GM12878 (cell line): ENCODE measurements around the gene ZNF467. TPM values are rescaled to one million over a fixed set of nuclear protein-coding genes. Genes with fewer than 3 reads are reported as not detected.

ENCODE experiments used
- ATAC-seq: fragments of 200-7000 bp; cut with Tn5 transposase; 3 replicates; pipeline ENCODE4 v1.9.1; 2020; ENCODE audit warnings: mild to moderate bottlenecking, moderate library complexity
- BruUV-seq: library from RNA; stranded (reverse); fragments of 400-500 nt; replicated peaks from 2 replicates; lab custom pipeline; 2021; lab: Mats Ljungman, UMichigan
- CTCF ChIA-PET: fragments of 300-600 bp; sonication (Branson Sonifier 250); formaldehyde crosslinking; extraction: SDS; loops from one replicate; lab custom pipeline; 2021; ENCODE audit warnings: inconsistent platforms; lab: Yijun Ruan, JAX
- POLR2A ChIA-PET: fragments of 350-600 bp; formaldehyde crosslinking; extraction: SDS; loops from one replicate; lab custom pipeline; 2021; ENCODE audit warnings: inconsistent platforms; lab: Charles Lee
- RAD21 ChIA-PET: fragments of 300-600 bp; sonication (Branson Sonifier 250); formaldehyde crosslinking; loops from one replicate; lab custom pipeline; 2023; ENCODE audit warnings: antibody characterized with exemption; ENCODE audit not compliant: unreplicated experiment; lab: Charles Lee
- SMC1A ChIA-PET: fragments of 300-600 bp; sonication (Branson Sonifier 250); formaldehyde crosslinking; loops from one replicate; lab custom pipeline; 2023; ENCODE audit not compliant: unreplicated experiment, uncharacterized antibody; lab: Charles Lee
- DNase-seq: peaks from one replicate; pipeline ENCODE4 v3.0.0-alpha.2; 2011; ENCODE audit warnings: low read depth, low spot score
- FAIRE-seq: peaks from 3 replicates; lab custom pipeline; 2011; peaks lifted over from hg19 to GRCh38; lab: Jason Lieb, UNC
- H2AFZ ChIP-seq: 2 replicates; pipeline ENCODE4 v1.6.0; 2011; ENCODE audit warnings: low read depth, low read length, control low read depth; ENCODE audit not compliant: control insufficient read depth
- H3K27ac ChIP-seq: 2 replicates; pipeline ENCODE4 v1.5.1; 2011; ENCODE audit warnings: control low read depth; ENCODE audit not compliant: control insufficient read depth, insufficient read depth
- H3K27me3 ChIP-seq, 2 experiments: replicated peaks in 1 of 2; 2 replicates each; pipeline versions ENCODE4 v1.6.0 to v1.6.1; 2011; ENCODE audit warnings: low read length in 1 of 2; ENCODE audit not compliant: control insufficient read depth in 2 of 2, insufficient read depth in 2 of 2
- H3K36me3 ChIP-seq, 2 experiments: 2 replicates each; pipeline ENCODE4 v1.5.1; 2011; ENCODE audit warnings: low read length in 1 of 2; ENCODE audit not compliant: control insufficient read depth in 2 of 2, insufficient read depth in 2 of 2
- H3K4me1 ChIP-seq: 2 replicates; pipeline ENCODE4 v1.6.1; 2011; ENCODE audit warnings: mild to moderate bottlenecking, low read length, moderate library complexity, mixed read lengths; ENCODE audit not compliant: control insufficient read depth, insufficient read depth
- H3K4me2 ChIP-seq: 2 replicates; pipeline ENCODE4 v1.6.0; 2011; ENCODE audit warnings: control low read depth; ENCODE audit not compliant: control insufficient read depth, insufficient read depth
- H3K4me3 ChIP-seq: fragments of 200-600 bp; sonication (generic); 2 replicates; pipeline ENCODE4 v1.5.1; 2016
- H3K79me2 ChIP-seq: 2 replicates; pipeline ENCODE4 v1.6.0; 2011; ENCODE audit warnings: low read length; ENCODE audit not compliant: control insufficient read depth, insufficient read depth
- H3K9ac ChIP-seq: 2 replicates; pipeline ENCODE4 v1.8.0; 2011; ENCODE audit warnings: low read length, control low read depth, mixed read lengths; ENCODE audit not compliant: control insufficient read depth, insufficient read depth
- H3K9me3 ChIP-seq: replicated peaks from 3 replicates; pipeline ENCODE4 v1.5.1; 2011; ENCODE audit warnings: mild to moderate bottlenecking, low read length; ENCODE audit not compliant: control insufficient read depth, insufficient read depth
- H4K20me1 ChIP-seq: 2 replicates; pipeline ENCODE4 v1.6.0; 2011; ENCODE audit not compliant: control insufficient read depth, insufficient read depth
- KDM1A ChIP-seq: fragments of 200-600 bp; sonication (generic); IDR thresholded peaks from 2 replicates; pipeline ENCODE4 v1.6.1; 2016; ENCODE audit warnings: borderline replicate concordance
- MTA2 ChIP-seq: fragments of 450-650 bp; IDR thresholded peaks from 2 replicates; pipeline ENCODE4 v1.6.1; 2016; ENCODE audit warnings: low read depth, mild to moderate bottlenecking, moderate library complexity
- NFIC ChIP-seq: IDR thresholded peaks from 2 replicates; pipeline ENCODE4 v1.6.1; 2012; ENCODE audit warnings: low read depth, mild to moderate bottlenecking, inconsistent platforms, low read length, moderate library complexity
- PAX5 ChIP-seq: IDR thresholded peaks from 2 replicates; pipeline ENCODE4 v1.6.1; 2011; ENCODE audit warnings: low read depth, low read length, borderline replicate concordance
- ZNF384 ChIP-seq: IDR thresholded peaks from 2 replicates; pipeline ENCODE4 v1.6.1; 2012; ENCODE audit warnings: low read depth, mild to moderate bottlenecking, low read length, improper control_type of control experiment, borderline replicate concordance
- WGBS: methylation state at CpG from one replicate; pipeline ENCODE4 v1.1.6; 2016; ENCODE audit warnings: low lambda C conversion rate; ENCODE audit not compliant: insufficient replicate concordance, insufficient coverage; ENCODE audit errors: missing lambda C conversion rate; 5-methylcytosine and 5-hydroxymethylcytosine counted together
- in situ Hi-C: fragments of 300-500 bp; cut with MboI; formaldehyde crosslinking; loops from 9 replicates; pipeline ENCODE4 v1.14.3; 2018; ENCODE audit warnings: mixed read lengths
- intact Hi-C: fragments of 100-400 bp; cut with micrococcal nuclease; formaldehyde crosslinking; loops from one replicate; pipeline ENCODE4 v1.14.2; 2022; ENCODE audit not compliant: unreplicated experiment
- polyA plus RNA-seq, 11 experiments: library from polyadenylated mRNA; depleted of rRNA in 4 of 11; unstranded in 6 of 11; stranded (reverse) in 5 of 11; fragments of >200 nt; fragmentation: Nextera tagmentation in 4 of 11; fragmentation: Illumina TruSeq in 1 of 11; extraction: Ambion mirVana in 4 of 11; extraction: Trizol in 1 of 11; gene quantifications; 1 replicate in 1 of 11; 2 replicates in 10 of 11; pipeline versions ENCODE4 v1.2.1 to v1.2.3, GENCODE V29; 2011 to 2016; ENCODE audit warnings: inconsistent platforms in 2 of 11, missing spikeins in 2 of 11, low read depth in 1 of 11
- total RNA-seq, 4 experiments: library from RNA; depleted of rRNA in 3 of 4; stranded (reverse); fragments of >200 nt in 3 of 4; fragmentation: Illumina TruSeq in 1 of 4; extraction: Trizol in 1 of 4; gene quantifications; 2 replicates each; pipeline versions ENCODE4 v1.2.1 to v1.2.3, GENCODE V29; 2013 to 2021
- TF ChIP-seq, protein P1 (sequence below): fragments of 450-650 bp; formaldehyde crosslinking; IDR thresholded peaks from 2 replicates; pipeline ENCODE4 v1.4.0; 2020; ENCODE audit warnings: mild to moderate bottlenecking, moderate library complexity

ZNF467 gene
- total and polyA plus RNA-seq, 10 of the 15 experiments (the other 5 are each of a cell fraction or from before 2014, with no cell fraction given): not detected

DNA sequence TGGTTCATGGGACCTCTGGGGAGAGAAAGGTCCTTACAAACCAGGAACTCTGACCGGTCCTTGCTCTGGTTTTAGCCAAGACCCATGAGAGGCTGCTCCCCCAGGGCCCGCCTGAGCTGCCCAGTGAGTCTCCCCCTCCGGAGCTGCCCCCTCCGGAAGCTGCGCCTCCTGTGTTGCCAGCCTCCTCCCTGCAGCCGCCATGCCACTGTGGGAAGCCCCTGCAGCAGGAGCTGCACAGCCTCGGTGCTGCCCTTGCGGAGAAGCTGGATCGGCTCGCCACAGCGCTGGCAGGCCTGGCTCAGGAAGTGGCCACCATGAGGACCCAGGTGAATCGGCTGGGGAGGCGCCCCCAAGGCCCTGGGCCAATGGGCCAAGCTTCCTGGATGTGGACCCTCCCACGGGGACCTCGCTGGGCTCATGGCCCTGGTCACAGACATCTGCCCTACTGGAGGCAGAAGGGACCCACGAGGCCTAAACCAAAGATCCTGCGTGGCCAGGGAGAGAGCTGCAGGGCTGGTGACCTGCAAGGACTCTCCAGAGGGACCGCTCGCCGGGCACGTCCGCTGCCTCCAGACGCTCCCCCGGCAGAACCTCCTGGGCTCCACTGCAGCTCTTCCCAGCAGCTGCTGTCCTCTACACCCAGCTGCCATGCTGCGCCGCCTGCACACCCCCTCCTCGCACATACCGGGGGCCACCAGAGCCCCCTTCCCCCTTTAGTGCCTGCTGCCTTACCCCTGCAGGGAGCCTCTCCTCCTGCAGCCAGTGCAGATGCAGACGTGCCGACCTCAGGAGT lies 40.1 kb downstream of the ZNF467 start (continued):
- TF ChIP-seq, protein P1, sequence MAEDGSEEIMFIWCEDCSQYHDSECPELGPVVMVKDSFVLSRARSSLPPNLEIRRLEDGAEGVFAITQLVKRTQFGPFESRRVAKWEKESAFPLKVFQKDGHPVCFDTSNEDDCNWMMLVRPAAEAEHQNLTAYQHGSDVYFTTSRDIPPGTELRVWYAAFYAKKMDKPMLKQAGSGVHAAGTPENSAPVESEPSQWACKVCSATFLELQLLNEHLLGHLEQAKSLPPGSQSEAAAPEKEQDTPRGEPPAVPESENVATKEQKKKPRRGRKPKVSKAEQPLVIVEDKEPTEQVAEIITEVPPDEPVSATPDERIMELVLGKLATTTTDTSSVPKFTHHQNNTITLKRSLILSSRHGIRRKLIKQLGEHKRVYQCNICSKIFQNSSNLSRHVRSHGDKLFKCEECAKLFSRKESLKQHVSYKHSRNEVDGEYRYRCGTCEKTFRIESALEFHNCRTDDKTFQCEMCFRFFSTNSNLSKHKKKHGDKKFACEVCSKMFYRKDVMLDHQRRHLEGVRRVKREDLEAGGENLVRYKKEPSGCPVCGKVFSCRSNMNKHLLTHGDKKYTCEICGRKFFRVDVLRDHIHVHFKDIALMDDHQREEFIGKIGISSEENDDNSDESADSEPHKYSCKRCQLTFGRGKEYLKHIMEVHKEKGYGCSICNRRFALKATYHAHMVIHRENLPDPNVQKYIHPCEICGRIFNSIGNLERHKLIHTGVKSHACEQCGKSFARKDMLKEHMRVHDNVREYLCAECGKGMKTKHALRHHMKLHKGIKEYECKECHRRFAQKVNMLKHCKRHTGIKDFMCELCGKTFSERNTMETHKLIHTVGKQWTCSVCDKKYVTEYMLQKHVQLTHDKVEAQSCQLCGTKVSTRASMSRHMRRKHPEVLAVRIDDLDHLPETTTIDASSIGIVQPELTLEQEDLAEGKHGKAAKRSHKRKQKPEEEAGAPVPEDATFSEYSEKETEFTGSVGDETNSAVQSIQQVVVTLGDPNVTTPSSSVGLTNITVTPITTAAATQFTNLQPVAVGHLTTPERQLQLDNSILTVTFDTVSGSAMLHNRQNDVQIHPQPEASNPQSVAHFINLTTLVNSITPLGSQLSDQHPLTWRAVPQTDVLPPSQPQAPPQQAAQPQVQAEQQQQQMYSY: no peak
- TF ChIP-seq KDM1A (no peak), PAX5 (no peak), NFIC (no peak), MTA2 (no peak)

GRCh38 chr7:149732611-149733010 lies 40.8 kb downstream of the ZNF467 start:
- BruUV-seq: no TSS peak
- ChIA-PET SMC1A (interaction anchor here (0.6 to 1.6 kb wide), 2 partner anchors 9 to 1051 kb away, joined by 3 to 6 read pairs; no protein-coding TSS in a partner anchor), RAD21 (no interaction called here), CTCF (interaction anchor here (0.9 kb wide), 1 partner anchor 70 kb away, joined by 3 read pairs; no protein-coding TSS in a partner anchor), POLR2A (no interaction called here)
- Histone ChIP-seq H3K9me3 (no peaks in the 10 kb centered on the region), H3K4me1 (no peaks in the 10 kb centered on the region; the same call in 1 of the 2 replicates), H3K4me3 (no peak overlapping the region), H3K36me3 (peaks cover 0 to 7% of the 10 kb centered on the region in 2 experiments; a peak in 2 of 4 replicates), H2AFZ (no peak overlapping the region), H3K9ac (no peak overlapping the region), H3K27ac (no peak overlapping the region), H3K4me2 (no peak overlapping the region), H3K27me3 (no peaks in the 10 kb centered on the region), H4K20me1 (no peaks in the 10 kb centered on the region), H3K79me2 (no peaks in the 10 kb centered on the region)
- TF ChIP-seq ZNF384: no peak
- DNase-seq (no peak), FAIRE-seq (no peak), ATAC-seq (no peak)
- intact Hi-C loops: no loop called here
- WGBS: 75% methylated on average over 7 of the region's 7 CpGs
- in situ Hi-C loops: no loop called here
